Heart right ventricle (tissue), 16 donors: ENCODE data around the gene PEAK1. TPM values are rescaled to one million over a fixed set of nuclear protein-coding genes. Genes with fewer than 3 reads are reported as not detected.

Experiments used
- ATAC-seq, 8 donors: fragments of 200-7000 bp; cut with Tn5 transposase; one replicate each; pipeline ENCODE4 v1.9.1; 2020; ENCODE audit warnings: mild to moderate bottlenecking in 8 of 8, moderate library complexity in 8 of 8, moderate number of reproducible peaks in 1 of 8
- DNase-seq, 2 donors: peaks; one replicate each; pipeline ENCODE4 v3.0.0-alpha.2; 2020
- H3K27ac ChIP-seq, 10 donors: fragments of 200-600 bp; sonication (generic) in 2 of 10; one replicate each; pipeline versions ENCODE4 v1.5.0 to v1.8.0; 2020 to 2022; ENCODE audit warnings: mild to moderate bottlenecking in 3 of 10
- H3K27me3 ChIP-seq, 7 donors: fragments of 200-600 bp; one replicate each; pipeline ENCODE4 v1.8.0; 2021 to 2022; ENCODE audit warnings: mild to moderate bottlenecking in 2 of 7
- H3K36me3 ChIP-seq, 9 donors: fragments of 200-600 bp; sonication (generic) in 1 of 9; one replicate each; pipeline versions ENCODE4 v1.5.0 to v1.8.0; 2020 to 2022; ENCODE audit warnings: mild to moderate bottlenecking in 2 of 9
- H3K4me1 ChIP-seq, 9 donors: fragments of 200-600 bp; sonication (generic) in 1 of 9; one replicate each; pipeline versions ENCODE4 v1.5.0 to v1.8.0; 2020 to 2022; ENCODE audit warnings: mild to moderate bottlenecking in 4 of 9
- H3K4me3 ChIP-seq, 10 donors: fragments of 200-600 bp; sonication (generic) in 2 of 10; one replicate each; pipeline versions ENCODE4 v1.5.0 to v1.8.0; 2020 to 2022; ENCODE audit warnings: mild to moderate bottlenecking in 7 of 10, moderate library complexity in 2 of 10
- H3K9me3 ChIP-seq, 11 donors: fragments of 200-600 bp in 10 of 11; sonication (generic) in 2 of 11; one replicate each; pipeline versions ENCODE4 v1.5.0 to v1.8.0; 2013 to 2022; ENCODE audit warnings: mild to moderate bottlenecking in 2 of 11, control low read depth in 1 of 11, moderate library complexity in 1 of 11
- CTCF ChIP-seq, 9 donors: fragments of 200-600 bp; sonication (generic) in 2 of 9; IDR thresholded peaks; one replicate each; pipeline versions ENCODE4 v1.5.0 to v1.8.0; 2021 to 2022; ENCODE audit warnings: antibody characterized with exemption in 9 of 9, mild to moderate bottlenecking in 5 of 9, moderate library complexity in 1 of 9
- WGBS, 2 donors: extraction: QIAGEN DNeasy Blood & Tissue Kit; methylation state at CpG; one replicate each; pipeline ENCODE4 v1.1.7; 2013; ENCODE audit warnings: inconsistent platforms in 1 of 2; 5-methylcytosine and 5-hydroxymethylcytosine counted together
- intact Hi-C, 10 donors: fragments of 100-400 bp; cut with DNase I; formaldehyde crosslinking; loops; one replicate each; pipeline versions ENCODE4 v1.11.1 to v1.14.2; 2022
- polyA plus RNA-seq, 2 donors: library from polyadenylated mRNA; stranded (reverse); fragments of 200-250 nt; gene quantifications; one replicate each; pipeline ENCODE4 v1.2.3, GENCODE V29; 2013
- total RNA-seq, 10 donors: library from RNA; stranded (reverse); fragmentation: NEBNext Ultra II Directional in 3 of 10; extraction: Animal tissue kit (Norgen Biotek cat#: 25700) in 3 of 10; gene quantifications; one replicate each; pipeline versions ENCODE4 v1.2.1 to v1.2.4, GENCODE V29; 2021 to 2023
- donor health status: Arrhythmogenic right ventricular cardiomyopathy.
- donor health status: ischemic (EF 13 %, LVEDD 7.1; RV severe dilation, severe dysfunction).
- donor health status: healthy with polysubstance abuse.
- donor health status: DM: no; HTN: yes; CAD: no.
- donor health status: DM: no; HTN: no; CAD: no.
- donor health status: ischemic (EF 25% LVEDD 6.9; RV normal size, moderate dysfunction).
- donor health status: ischemic (EF 25% LVEDD 5.7; RV mildly dilated, moderate dysfunction).
- donor health status: healthy.
- donor health status: DM: yes; HTN: yes; CAD: no.
- donor health status: Ischemic cardiomyopathy.
- donor health status: ischemic (EF 35%, LVEDD 5.7; RV mildly dilated, moderate dysfunction).
- donor health status: nonischemic (EF 11% LVEDD 7.7; RV severe dilation, severe dysfunction).
- donor health status: DM: yes; HTN: yes; CAD: no.
- donor health status: PGD.
- donor health status: ischemic (EF 29% LVEDD 5.4; RV normal size, mild dysfunction).
- donor health status: nonischemic (EF 23%, LVEDD 6.1; RV moderate dilation, normal function).

PEAK1 gene
- total and polyA plus RNA-seq, 12 donors = 7.0 to 146 (median 90.8) TPM

- Histone ChIP-seq H3K4me3 (no peak overlapping the region), H3K27ac (no peak overlapping the region), H3K9me3 (no peaks in the 10 kb centered on the region), H3K4me1 (peaks cover 3 to 76% (median 35%) of the 10 kb centered on the region in 9 donors), H3K36me3 (peaks cover 0 to 38% (median 18%) of the 10 kb centered on the region in 9 donors), H3K27me3 (no peaks in the 10 kb centered on the region)
- WGBS, 2 donors = 94 to 98% methylated on average over 3 of the region's 3 CpGs
- intact Hi-C loops = loop anchor here in 5 of 10 donors (10.0 kb wide), 5 partner anchors 58 to 452 kb away; partner anchors contain the start of gene LINGO1 (in 2 of the 5)
- ATAC-seq (no peak), DNase-seq (no peak)
- TF ChIP-seq CTCF (IDR thresholded peaks at IDR 0.05) = no peak
These were observed 236.8 kb downstream of the PEAK1 start for GRCh38 chr15:77183066-77183465.

GRCh38 chr15:77181305-77182074 is 238.4 kb downstream of the PEAK1 start:
- ATAC-seq (no peak), DNase-seq (no peak)
- Histone ChIP-seq H3K4me1 (peaks cover 3 to 61% (median 20%) of the 10 kb centered on the region in 9 donors), H3K27ac (peak overlapping the region in 1 of 10 donors; percentile 28), H3K4me3 (no peak overlapping the region), H3K27me3 (no peaks in the 10 kb centered on the region), H3K36me3 (peaks cover 0 to 38% (median 18%) of the 10 kb centered on the region in 9 donors), H3K9me3 (no peaks in the 10 kb centered on the region)
- 87 to 89% methylated on average over 5 of the region's 5 CpGs for WGBS, 2 donors
- intact Hi-C loops = loop anchor here in 5 of 10 donors (10.0 kb wide), 5 partner anchors 57 to 453 kb away; partner anchors contain the start of gene LINGO1 (in 2 of the 5)
- no peak for TF ChIP-seq CTCF (IDR thresholded peaks at IDR 0.05)

- Histone ChIP-seq H3K9me3 (no peaks in the 10 kb centered on the region), H3K36me3 (peaks cover 0 to 38% (median 18%) of the 10 kb centered on the region in 9 donors), H3K27me3 (no peaks in the 10 kb centered on the region), H3K4me1 (peaks cover under 1 to 53% (median 13%) of the 10 kb centered on the region in 9 donors), H3K4me3 (no peak overlapping the region), H3K27ac (peak overlapping the region in 1 of 10 donors; percentile 76)
- DNase-seq (no peak), ATAC-seq (peak in 1 of 8 donors; percentile 13)
- 86 to 88% methylated on average over 5 of the region's 5 CpGs for WGBS, 2 donors
- intact Hi-C loops = loop anchor here in 5 of 10 donors (10.0 kb wide), 5 partner anchors 56 to 454 kb away; partner anchors contain the start of gene LINGO1 (in 2 of the 5)
- TF ChIP-seq CTCF (IDR thresholded peaks at IDR 0.05) = no peak
These were observed 239.1 kb downstream of the PEAK1 start for GRCh38 chr15:77180757-77181156.

- peaks cover 0 to 48% (median 8%) of the 10 kb centered on the region in 9 donors for H3K4me1 ChIP-seq
- no peak for TF ChIP-seq CTCF (IDR thresholded peaks at IDR 0.05)
- H3K4me3 ChIP-seq = no peak overlapping the region
- intact Hi-C loops = loop anchor here in 5 of 10 donors (10.0 kb wide), 5 partner anchors 55 to 455 kb away; partner anchors contain the start of gene LINGO1 (in 2 of the 5)
- no peaks in the 10 kb centered on the region for H3K9me3 ChIP-seq
- DNase-seq (no peak), ATAC-seq (no peak)
- H3K36me3 ChIP-seq = peaks cover 0 to 38% (median 18%) of the 10 kb centered on the region in 9 donors
- H3K27me3 ChIP-seq = no peaks in the 10 kb centered on the region
- 93 to 94% methylated on average over 6 of the region's 6 CpGs for WGBS, 2 donors
- H3K27ac ChIP-seq = peak overlapping the region in 1 of 10 donors; percentile 76
These were observed 239.6 kb downstream of the PEAK1 start for GRCh38 chr15:77180270-77180669.
